ENCODE results near the gene ZNF490.
"Not testable (repeated sequence)": the region's sequence is repeated elsewhere in the genome, so short reads cannot be mapped to it uniquely, and the experiment has no call there.

Gene ZNF490

GRCh38 chr19:12638611-12639182 lies 28.1 kb upstream of the ZNF490 start:
- DNase-seq (ENCODE audit: insufficient read length, low spot score): no peak
- no peak for TF ChIP-seq CTCF (IDR thresholded peaks at IDR 0.05; ENCODE audit: insufficient read depth, missing control alignments)
- no peak for FAIRE-seq

GRCh38 chr19:12636631-12637030 lies 26.0 kb upstream of the ZNF490 start:
- FAIRE-seq (no peak), DNase-seq (ENCODE audit: insufficient read length, low spot score) (no peak)
- TF ChIP-seq CTCF (IDR thresholded peaks at IDR 0.05; ENCODE audit: insufficient read depth, missing control alignments): no peak

- DNase-seq (ENCODE audit: insufficient read length, low spot score) (no peak), FAIRE-seq (no peak)
- no peak for TF ChIP-seq CTCF (IDR thresholded peaks at IDR 0.05; ENCODE audit: insufficient read depth, missing control alignments)
These were observed 18.6 kb upstream of the ZNF490 start for GRCh38 chr19:12629215-12629614.

- no peak for FAIRE-seq
These were observed 17.7 kb upstream of the ZNF490 start for GRCh38 chr19:12628040-12629022.

GRCh38 chr19:12626958-12627357 lies 16.3 kb upstream of the ZNF490 start:
- no peak for TF ChIP-seq CTCF (IDR thresholded peaks at IDR 0.05; ENCODE audit: insufficient read depth, missing control alignments)
- DNase-seq (ENCODE audit: insufficient read length, low spot score): no peak
- no peak for FAIRE-seq

More at GRCh38 chr19:12628040-12629022, 17.7 kb upstream of the ZNF490 start:
- no peak for TF ChIP-seq CTCF (IDR thresholded peaks at IDR 0.05; ENCODE audit: insufficient read depth, missing control alignments)
- DNase-seq (ENCODE audit: insufficient read length, low spot score): no peak

- DNase-seq (ENCODE audit: insufficient read length, low spot score) (no peak), FAIRE-seq (no peak)
- no peak for TF ChIP-seq CTCF (IDR thresholded peaks at IDR 0.05; ENCODE audit: insufficient read depth, missing control alignments)
These were observed 12.9 kb upstream of the ZNF490 start for GRCh38 chr19:12623361-12624031.

GRCh38 chr19:12621253-12622024 lies 10.8 kb upstream of the ZNF490 start:
- FAIRE-seq; DNase-seq (ENCODE audit: insufficient read length, low spot score): not testable (repeated sequence)
